K562 (cell line): ENCODE measurements around the gene SEC14L5. TPM values are rescaled to one million over a fixed set of nuclear protein-coding genes. Genes with fewer than 3 reads are reported as not detected.
A peak's percentile ranks its signal among the peaks of the same experiment; 100 is the strongest.

Experiments used
- ATAC-seq: fragments of 200-7000 bp; cut with Tn5 transposase; 3 replicates; pipeline ENCODE4 v1.9.1; 2020; ENCODE audit warnings: moderate library complexity
- BruUV-seq: library from RNA; stranded (reverse); fragments of 400-500 nt; replicated peaks from 2 replicates; lab custom pipeline; 2021; lab: Mats Ljungman, UMichigan
- CTCF ChIA-PET: fragments of 300-600 bp; formaldehyde crosslinking; extraction: SDS; loops from one replicate; lab custom pipeline; 2021; ENCODE audit warnings: low intra/inter-chr PET ratio; lab: Yijun Ruan, JAX
- POLR2A ChIA-PET: fragments of 300-600, 350-650 bp; sonication (Branson Sonifier 250); formaldehyde crosslinking; extraction: SDS; loops from one replicate; lab custom pipeline; 2021; ENCODE audit warnings: antibody characterized with exemption, inconsistent platforms; lab: Yijun Ruan, JAX
- DNase-seq, 4 experiments: peaks; one replicate each; pipeline versions ENCODE4 v3.0.0 to v3.0.0-alpha.2; 2011 to 2018; ENCODE audit warnings: low spot score in 3 of 4, mixed read lengths in 3 of 4; ENCODE audit errors: extremely low read depth in 1 of 4
- FAIRE-seq: peaks from 2 replicates; lab custom pipeline; 2011; peaks lifted over from hg19 to GRCh38; lab: Jason Lieb, UNC
- H2AFZ ChIP-seq: 2 replicates; pipeline ENCODE4 v1.6.0; 2011; ENCODE audit warnings: low read depth, low read length, control low read depth, inconsistent platforms
- H3K27ac ChIP-seq: fragments of 200-600 bp; 3 replicates; pipeline ENCODE4 v1.8.0; 2011; ENCODE audit warnings: low read depth, mild to moderate bottlenecking, control low read depth, inconsistent platforms, low read length, moderate library complexity, mixed read lengths; ENCODE audit errors: extremely low read depth
- H3K27me3 ChIP-seq, 2 experiments: fragments of 300-600 bp in 1 of 2; 2 replicates in 1 of 2; 3 replicates in 1 of 2; pipeline versions ENCODE4 v1.6.0 to v1.8.0; 2011; ENCODE audit warnings: inconsistent platforms in 2 of 2, low read length in 2 of 2, mild to moderate bottlenecking in 1 of 2, mixed read lengths in 1 of 2, moderate library complexity in 1 of 2; ENCODE audit not compliant: control insufficient read depth in 2 of 2, insufficient read depth in 2 of 2
- H3K36me3 ChIP-seq: fragments of 300-600 bp; 3 replicates; pipeline ENCODE4 v1.8.0; 2011; ENCODE audit warnings: mild to moderate bottlenecking, low read length, inconsistent platforms; ENCODE audit not compliant: control insufficient read depth, insufficient read depth
- H3K4me1 ChIP-seq, 2 experiments: fragments of 200-600 bp in 1 of 2; replicated peaks in 1 of 2; 2 replicates in 1 of 2; 3 replicates in 1 of 2; pipeline versions ENCODE4 v1.5.1 to v1.8.0; 2011; ENCODE audit warnings: inconsistent platforms in 2 of 2, low read length in 2 of 2, mild to moderate bottlenecking in 1 of 2, mixed read lengths in 1 of 2, moderate library complexity in 1 of 2; ENCODE audit not compliant: control insufficient read depth in 2 of 2, insufficient read depth in 2 of 2
- H3K4me2 ChIP-seq: 2 replicates; pipeline ENCODE4 v1.6.1; 2011; ENCODE audit warnings: low read length, control low read depth, inconsistent platforms, mixed read lengths; ENCODE audit not compliant: insufficient read depth
- H3K4me3 ChIP-seq: fragments of 200-600 bp; sonication (generic), shearing (Covaris generic); 2 replicates; pipeline ENCODE4 v1.5.1; 2016; ENCODE audit warnings: control low read depth, inconsistent platforms
- H3K79me2 ChIP-seq: fragments of 200-600 bp; 3 replicates; pipeline ENCODE4 v1.8.0; 2011; ENCODE audit warnings: low read length, inconsistent platforms; ENCODE audit not compliant: control insufficient read depth, insufficient read depth
- H3K9ac ChIP-seq, 2 experiments: 2 replicates each; pipeline versions ENCODE4 v1.6.0 to v1.6.1; 2011; ENCODE audit warnings: low read depth in 2 of 2, low read length in 2 of 2, control low read depth in 1 of 2, inconsistent platforms in 1 of 2, mild to moderate bottlenecking in 1 of 2, mixed read lengths in 1 of 2; ENCODE audit not compliant: insufficient read depth in 1 of 2
- H3K9me1 ChIP-seq: one replicate; pipeline ENCODE4 v1.6.0; 2011; ENCODE audit warnings: inconsistent platforms, mild to moderate bottlenecking, low read length, moderate library complexity; ENCODE audit not compliant: control insufficient read depth, insufficient read depth
- H3K9me3 ChIP-seq: replicated peaks from 2 replicates; pipeline ENCODE4 v1.5.1; 2011; ENCODE audit warnings: low read depth, low read length, inconsistent platforms; ENCODE audit not compliant: control insufficient read depth, insufficient read depth
- H4K20me1 ChIP-seq: replicated peaks from 2 replicates; pipeline ENCODE4 v1.6.1; 2011; ENCODE audit warnings: low read length, inconsistent platforms, mixed read lengths; ENCODE audit not compliant: control insufficient read depth, insufficient read depth
- HNRNPLL ChIP-seq: fragments of 200-400 bp; formaldehyde crosslinking; IDR thresholded peaks from 2 replicates; pipeline ENCODE4 v1.6.1; 2017; ENCODE audit warnings: low read length, low read depth, mild to moderate bottlenecking; ENCODE audit not compliant: poor library complexity, severe bottlenecking
- RBM39 ChIP-seq: fragments of 200-400 bp; formaldehyde crosslinking; optimal IDR thresholded peaks from 2 replicates; pipeline ENCODE3; 2018; ENCODE audit warnings: low read depth, low read length
- YBX1 ChIP-seq: fragments of 450-650 bp; IDR thresholded peaks from 2 replicates; pipeline ENCODE4 v1.7.1; 2016; ENCODE audit warnings: mild to moderate bottlenecking
- ZBED1 ChIP-seq: IDR thresholded peaks from 2 replicates; pipeline ENCODE4 v1.6.1; 2014
- ZKSCAN1 ChIP-seq: fragments of 150-350 bp; IDR thresholded peaks from 2 replicates; pipeline ENCODE4 v1.6.1; 2016; ENCODE audit warnings: low read depth, low read length
- ZNF75A ChIP-seq: fragments of 450-650 bp; formaldehyde crosslinking; IDR thresholded peaks from 2 replicates; pipeline ENCODE4 v1.4.0; 2020; ENCODE audit warnings: mild to moderate bottlenecking
- WGBS: fragments of 100-300 bp; shearing (Covaris generic); methylation state at CpG from one replicate; pipeline ENCODE4 v1.1.6; 2016; ENCODE audit warnings: low coverage, mixed read lengths; ENCODE audit not compliant: insufficient coverage; ENCODE audit errors: missing lambda C conversion rate; 5-methylcytosine and 5-hydroxymethylcytosine counted together
- in situ Hi-C: fragments of 300-500 bp; cut with MboI; formaldehyde crosslinking; loops from 4 replicates; pipeline ENCODE4 v1.15.0; 2018; ENCODE audit warnings: inconsistent platforms, mixed read lengths
- intact Hi-C: fragments of 100-400 bp; cut with micrococcal nuclease; formaldehyde crosslinking; loops from 2 replicates; pipeline ENCODE4 v1.14.2; 2022
- polyA plus RNA-seq, 8 experiments: library from polyadenylated mRNA; depleted of rRNA in 4 of 8; stranded (reverse) in 5 of 8; unstranded in 3 of 8; fragments of >200 nt; fragmentation: Nextera tagmentation in 2 of 8; fragmentation: Illumina TruSeq in 1 of 8; extraction: Ambion mirVana in 2 of 8; extraction: Trizol in 1 of 8; gene quantifications; 2 replicates each; pipeline versions ENCODE4 v1.2.1 to v1.2.3, GENCODE V29; 2011 to 2014; ENCODE audit warnings: inconsistent platforms in 1 of 8, missing spikeins in 1 of 8
- total RNA-seq, 7 experiments: library from RNA; depleted of rRNA in 6 of 7; stranded (reverse); fragments of >200 nt in 6 of 7; fragmentation: Illumina TruSeq in 2 of 7; extraction: Trizol in 2 of 7; gene quantifications; 2 replicates each; pipeline versions ENCODE4 v1.2.1 to v1.2.3, GENCODE V29; 2011 to 2021; ENCODE audit warnings: low replicate concordance in 1 of 7
- TF ChIP-seq, protein P1 (sequence below): IDR thresholded peaks from 2 replicates; pipeline ENCODE4 v1.6.1; 2012; ENCODE audit warnings: low read depth, low read length, improper control_type of control experiment, borderline replicate concordance
- TF ChIP-seq, protein P2 (sequence below): IDR thresholded peaks from 3 replicates; pipeline ENCODE4 v1.6.1; 2011; ENCODE audit warnings: borderline replicate concordance, mild to moderate bottlenecking; ENCODE audit not compliant: insufficient read length, insufficient read depth
- TF ChIP-seq, protein P3 (sequence below): sonication (generic); formaldehyde crosslinking; IDR thresholded peaks from 2 replicates; pipeline ENCODE4 v1.8.1; 2023; ENCODE audit warnings: mild to moderate bottlenecking, missing genetic modification reagents
- TF ChIP-seq, protein P4 (sequence below): sonication (generic); formaldehyde crosslinking; IDR thresholded peaks from 2 replicates; pipeline ENCODE4 v1.9.0; 2022; ENCODE audit warnings: mild to moderate bottlenecking, missing genetic modification reagents

Gene SEC14L5
- total and polyA plus RNA-seq, 9 of the 15 experiments (the other 6 are each of a cell fraction or from before 2014, with no cell fraction given) = 0.11 TPM; not detected in 8

DNA sequence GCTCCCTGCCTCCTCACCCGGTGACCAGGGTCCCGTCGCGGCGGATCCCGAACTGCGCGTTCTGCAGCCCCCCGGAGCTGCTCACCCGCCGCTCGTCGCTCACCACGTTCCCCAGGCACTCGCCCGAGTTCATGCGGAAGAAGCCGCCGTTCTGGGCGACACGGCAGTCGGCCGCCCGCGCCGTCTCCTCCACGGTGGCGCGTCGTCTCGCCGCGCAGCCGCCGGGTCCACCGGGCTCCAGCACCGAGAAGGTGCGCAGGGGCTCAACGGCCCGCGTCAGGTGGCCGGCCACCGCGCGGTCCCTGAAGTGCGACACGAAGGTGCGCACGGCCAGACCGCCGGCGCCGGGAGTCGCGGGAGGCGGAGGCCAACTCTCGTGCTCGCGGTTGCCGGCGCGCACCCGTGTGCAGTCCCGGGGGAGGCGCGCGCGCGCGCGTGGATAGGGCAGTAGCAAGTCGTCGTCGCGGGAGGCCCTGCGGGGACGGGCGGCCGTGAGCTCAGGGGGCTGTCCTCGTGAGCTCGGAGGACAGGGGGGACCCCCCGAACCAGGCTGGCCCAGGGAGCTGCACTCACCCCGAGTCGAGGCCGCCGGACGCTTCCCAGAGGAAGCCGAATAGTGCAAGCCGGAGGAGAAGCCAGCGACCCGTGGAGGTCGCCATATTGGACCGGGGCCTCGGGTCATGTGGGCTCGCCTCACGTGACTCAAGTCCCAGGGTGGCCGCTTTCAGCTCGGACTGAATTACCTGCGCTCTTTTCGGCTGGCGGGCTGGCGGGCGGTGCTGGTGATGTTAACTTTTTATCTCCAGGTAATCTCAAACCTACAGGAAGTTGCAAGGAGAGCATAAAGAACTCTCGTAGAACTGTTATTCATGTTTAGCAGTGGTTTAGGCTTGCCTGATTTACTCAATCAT, 75.4 kb downstream of the SEC14L5 start, which contains the start of gene NAGPA:
NAGPA (minus strand) TSS at position 680 of the 911 bp plus-strand sequence; CDS start at position 659, 21 bp downstream.
- peak within 1 kb of the TSS; percentile 65 to 92 for H3K9ac ChIP-seq
- H3K9me3 ChIP-seq = no peaks in the 10 kb centered on the region
- in situ Hi-C loops (no loop called here), intact Hi-C loops (no loop called here)
- no peaks in the 10 kb centered on the region for H3K36me3 ChIP-seq
- peak within 1 kb of the TSS; percentile 97 for H3K4me3 ChIP-seq
- CTCF ChIA-PET = no interaction called here
- no peaks in the 10 kb centered on the region for H4K20me1 ChIP-seq
- H2AFZ ChIP-seq = peak within 1 kb of the TSS; percentile 98
- FAIRE-seq = peak; percentile 90
- H3K9me1 ChIP-seq = no peaks in the 10 kb centered on the region
- POLR2A ChIA-PET = interaction anchor here (0.7 to 2.0 kb wide), 7 partner anchors 7 to 136 kb away, joined by 3 to 10 read pairs (median 4); no protein-coding TSS in a partner anchor
- under 1% methylated on average over 94 of the region's 104 CpGs for WGBS
- H3K27me3 ChIP-seq = peaks cover 0 to 3% of the 10 kb centered on the region in 2 experiments; a peak in 1 of 5 replicates
- no TSS peak for BruUV-seq
- DNase-seq = peak; percentile 91 to 92 (median 92)
- H3K4me1 ChIP-seq = peaks cover 21 to 23% of the 10 kb centered on the region in 2 experiments; a peak in 4 of 5 replicates
- peak within 1 kb of the TSS; percentile 61 for H3K27ac ChIP-seq
- peak within 1 kb of the TSS; percentile 88 for H3K4me2 ChIP-seq
- no peaks in the 10 kb centered on the region for H3K79me2 ChIP-seq
- peak; percentile 94 for ATAC-seq
- TF ChIP-seq ZNF75A (CRISPR knock-in tag) = no peak
- TF ChIP-seq, protein P1, sequence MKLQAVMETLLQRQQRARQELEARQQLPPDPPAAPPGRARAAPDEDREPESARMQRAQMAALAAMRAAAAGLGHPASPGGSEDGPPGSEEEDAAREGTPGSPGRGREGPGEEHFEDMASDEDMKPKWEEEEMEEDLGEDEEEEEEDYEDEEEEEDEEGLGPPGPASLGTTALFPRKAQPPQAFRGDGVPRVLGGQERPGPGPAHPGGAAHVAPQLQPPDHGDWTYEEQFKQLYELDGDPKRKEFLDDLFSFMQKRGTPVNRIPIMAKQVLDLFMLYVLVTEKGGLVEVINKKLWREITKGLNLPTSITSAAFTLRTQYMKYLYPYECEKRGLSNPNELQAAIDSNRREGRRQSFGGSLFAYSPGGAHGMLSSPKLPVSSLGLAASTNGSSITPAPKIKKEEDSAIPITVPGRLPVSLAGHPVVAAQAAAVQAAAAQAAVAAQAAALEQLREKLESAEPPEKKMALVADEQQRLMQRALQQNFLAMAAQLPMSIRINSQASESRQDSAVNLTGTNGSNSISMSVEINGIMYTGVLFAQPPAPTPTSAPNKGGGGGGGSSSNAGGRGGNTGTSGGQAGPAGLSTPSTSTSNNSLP = no peak
- TF ChIP-seq, protein P2, sequence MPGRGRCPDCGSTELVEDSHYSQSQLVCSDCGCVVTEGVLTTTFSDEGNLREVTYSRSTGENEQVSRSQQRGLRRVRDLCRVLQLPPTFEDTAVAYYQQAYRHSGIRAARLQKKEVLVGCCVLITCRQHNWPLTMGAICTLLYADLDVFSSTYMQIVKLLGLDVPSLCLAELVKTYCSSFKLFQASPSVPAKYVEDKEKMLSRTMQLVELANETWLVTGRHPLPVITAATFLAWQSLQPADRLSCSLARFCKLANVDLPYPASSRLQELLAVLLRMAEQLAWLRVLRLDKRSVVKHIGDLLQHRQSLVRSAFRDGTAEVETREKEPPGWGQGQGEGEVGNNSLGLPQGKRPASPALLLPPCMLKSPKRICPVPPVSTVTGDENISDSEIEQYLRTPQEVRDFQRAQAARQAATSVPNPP = no peak
- no peak for TF ChIP-seq YBX1
- TF ChIP-seq, protein P3, sequence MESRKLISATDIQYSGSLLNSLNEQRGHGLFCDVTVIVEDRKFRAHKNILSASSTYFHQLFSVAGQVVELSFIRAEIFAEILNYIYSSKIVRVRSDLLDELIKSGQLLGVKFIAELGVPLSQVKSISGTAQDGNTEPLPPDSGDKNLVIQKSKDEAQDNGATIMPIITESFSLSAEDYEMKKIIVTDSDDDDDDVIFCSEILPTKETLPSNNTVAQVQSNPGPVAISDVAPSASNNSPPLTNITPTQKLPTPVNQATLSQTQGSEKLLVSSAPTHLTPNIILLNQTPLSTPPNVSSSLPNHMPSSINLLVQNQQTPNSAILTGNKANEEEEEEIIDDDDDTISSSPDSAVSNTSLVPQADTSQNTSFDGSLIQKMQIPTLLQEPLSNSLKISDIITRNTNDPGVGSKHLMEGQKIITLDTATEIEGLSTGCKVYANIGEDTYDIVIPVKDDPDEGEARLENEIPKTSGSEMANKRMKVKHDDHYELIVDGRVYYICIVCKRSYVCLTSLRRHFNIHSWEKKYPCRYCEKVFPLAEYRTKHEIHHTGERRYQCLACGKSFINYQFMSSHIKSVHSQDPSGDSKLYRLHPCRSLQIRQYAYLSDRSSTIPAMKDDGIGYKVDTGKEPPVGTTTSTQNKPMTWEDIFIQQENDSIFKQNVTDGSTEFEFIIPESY = no peak
- TF ChIP-seq, protein P4, sequence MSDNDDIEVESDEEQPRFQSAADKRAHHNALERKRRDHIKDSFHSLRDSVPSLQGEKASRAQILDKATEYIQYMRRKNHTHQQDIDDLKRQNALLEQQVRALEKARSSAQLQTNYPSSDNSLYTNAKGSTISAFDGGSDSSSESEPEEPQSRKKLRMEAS (CRISPR knock-in tag) = peak; percentile 81
- TF ChIP-seq ZBED1 = 0 out of 2 replicates have a peak, but pooled peaks have one; percentile 45
- peak; percentile 46; the same call in 1 of the 2 replicates for TF ChIP-seq ZKSCAN1
- TF ChIP-seq HNRNPLL = no peak
- no peak for TF ChIP-seq RBM39
